HK-2 (cell line): ENCODE measurements around the gene TNS1.

ENCODE experiments used
- DNase-seq: peaks from one replicate; pipeline ENCODE4 v3.0.0-alpha.2; 2018; ENCODE audit not compliant: unreplicated experiment

Gene TNS1

DNA sequence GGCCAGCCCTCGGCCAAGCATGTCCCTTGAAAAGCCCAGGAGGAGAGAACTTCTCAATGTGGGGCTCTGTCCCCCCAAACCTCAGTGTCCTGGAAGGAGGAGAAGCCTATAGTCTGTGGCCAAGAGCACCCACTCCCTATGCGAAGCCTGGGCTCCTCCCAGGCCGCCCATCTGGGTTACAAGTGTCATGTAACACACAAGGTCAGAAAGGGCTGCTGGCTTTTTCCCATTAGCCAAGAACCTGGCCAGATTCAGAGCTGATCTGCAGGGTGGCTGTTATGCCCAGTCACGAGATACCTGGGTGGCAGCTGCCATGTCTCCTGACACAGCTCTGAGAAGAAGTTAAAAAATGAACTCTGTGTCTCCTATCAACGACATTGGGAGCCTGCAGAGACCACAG, 170.7 kb downstream of the TNS1 start:
- DNase-seq: no peak

DNA sequence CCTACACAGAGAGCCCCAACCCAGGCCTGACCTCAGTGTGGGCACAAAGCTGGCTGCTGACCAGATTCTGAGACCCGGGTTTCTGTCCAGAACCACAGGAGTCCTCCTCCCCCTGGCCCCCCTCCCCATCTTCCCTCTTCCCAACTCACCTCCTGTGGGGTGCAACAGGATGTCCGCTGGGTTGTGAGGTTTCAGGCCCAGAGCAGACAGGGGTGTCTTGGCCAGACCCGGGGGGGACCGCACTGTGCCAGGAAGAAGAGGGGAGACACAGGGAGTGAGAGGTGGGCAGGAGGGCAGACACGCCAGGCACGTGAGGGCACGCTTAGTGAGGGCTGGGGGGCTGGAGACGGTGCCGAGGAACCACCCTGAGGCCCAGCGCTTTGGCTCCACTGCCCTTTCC, 171.5 kb downstream of the TNS1 start:
- DNase-seq: no peak

DNA sequence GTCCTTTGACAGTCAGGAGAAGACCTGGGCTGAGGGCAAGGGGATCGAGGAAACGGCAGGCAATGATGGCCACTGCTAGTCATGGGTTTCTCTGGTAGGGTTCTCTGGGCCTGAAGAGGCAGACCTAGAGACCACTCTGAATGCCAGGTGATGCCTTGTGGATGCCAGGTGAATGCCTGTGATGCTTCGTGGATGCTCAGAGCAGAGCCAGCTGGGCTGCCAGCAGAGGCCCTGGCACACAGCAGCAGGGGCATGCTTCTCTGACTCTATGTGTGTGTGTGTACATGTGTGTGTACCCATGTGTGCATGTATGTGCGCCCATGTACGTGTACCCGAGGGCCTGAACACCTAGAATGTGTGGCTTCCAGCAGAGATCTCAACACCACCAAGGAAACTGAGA, 172.0 kb downstream of the TNS1 start:
- no peak for DNase-seq

DNA sequence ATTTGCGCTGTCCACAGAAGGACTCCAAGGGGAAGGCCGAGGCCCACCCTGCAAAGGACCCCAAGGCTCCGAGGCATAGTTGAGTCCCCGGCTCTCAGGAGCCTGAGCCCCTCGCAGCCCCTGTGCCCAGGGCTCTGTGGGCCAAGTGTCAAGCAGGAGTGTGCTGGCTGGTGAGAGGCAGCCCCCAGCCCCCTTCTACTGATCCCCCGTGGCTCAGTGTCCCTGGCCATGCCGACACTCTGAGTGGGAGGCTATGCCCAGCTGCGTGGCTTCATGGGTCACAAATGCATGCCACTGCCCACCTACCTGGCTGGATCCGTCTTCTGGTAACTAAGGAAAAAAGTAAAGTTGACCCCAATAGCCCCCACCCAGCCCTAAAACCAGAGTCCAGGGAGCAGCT, 172.7 kb downstream of the TNS1 start:
- no peak for DNase-seq

DNA sequence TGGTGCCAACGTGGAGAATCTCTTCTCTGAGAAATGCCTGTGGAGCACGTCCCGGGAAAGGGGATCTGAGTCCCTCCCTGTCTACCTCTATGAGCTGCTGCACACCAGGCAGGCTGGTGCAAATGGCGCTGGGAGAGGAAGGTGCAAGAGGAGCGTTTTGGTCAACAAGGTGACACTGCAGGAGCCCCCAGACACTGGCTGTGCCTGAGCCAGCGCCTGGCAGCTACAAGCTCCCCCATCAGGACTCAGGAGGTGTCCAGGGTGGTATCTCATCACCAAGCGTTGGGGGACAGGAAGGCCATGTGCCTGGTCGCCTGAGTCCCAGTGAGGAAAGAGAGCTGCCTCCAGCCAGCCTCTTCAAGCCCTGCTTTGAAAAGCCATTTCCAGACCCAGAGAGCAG, 173.4 kb downstream of the TNS1 start:
- no peak for DNase-seq

DNA sequence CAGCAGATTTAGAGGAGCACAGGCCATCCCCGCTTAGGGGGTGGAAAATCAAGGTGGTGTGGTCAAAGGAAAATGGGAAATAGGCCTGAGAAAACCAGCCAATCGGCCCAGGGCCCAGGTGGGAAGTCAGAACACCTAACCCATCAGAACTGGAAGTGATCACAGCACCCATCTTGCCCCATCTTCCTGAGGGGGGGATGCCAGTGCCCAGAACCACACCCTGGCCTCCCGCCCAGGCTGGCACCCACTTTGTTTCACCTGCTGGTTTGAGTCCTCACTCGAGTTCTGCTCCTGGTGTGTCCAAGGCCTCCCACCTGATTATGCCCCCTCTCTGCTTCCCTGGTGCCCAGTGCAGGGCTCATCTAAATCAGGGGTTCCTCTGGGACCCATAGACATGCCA, 174.5 kb downstream of the TNS1 start:
- no peak for DNase-seq

DNA sequence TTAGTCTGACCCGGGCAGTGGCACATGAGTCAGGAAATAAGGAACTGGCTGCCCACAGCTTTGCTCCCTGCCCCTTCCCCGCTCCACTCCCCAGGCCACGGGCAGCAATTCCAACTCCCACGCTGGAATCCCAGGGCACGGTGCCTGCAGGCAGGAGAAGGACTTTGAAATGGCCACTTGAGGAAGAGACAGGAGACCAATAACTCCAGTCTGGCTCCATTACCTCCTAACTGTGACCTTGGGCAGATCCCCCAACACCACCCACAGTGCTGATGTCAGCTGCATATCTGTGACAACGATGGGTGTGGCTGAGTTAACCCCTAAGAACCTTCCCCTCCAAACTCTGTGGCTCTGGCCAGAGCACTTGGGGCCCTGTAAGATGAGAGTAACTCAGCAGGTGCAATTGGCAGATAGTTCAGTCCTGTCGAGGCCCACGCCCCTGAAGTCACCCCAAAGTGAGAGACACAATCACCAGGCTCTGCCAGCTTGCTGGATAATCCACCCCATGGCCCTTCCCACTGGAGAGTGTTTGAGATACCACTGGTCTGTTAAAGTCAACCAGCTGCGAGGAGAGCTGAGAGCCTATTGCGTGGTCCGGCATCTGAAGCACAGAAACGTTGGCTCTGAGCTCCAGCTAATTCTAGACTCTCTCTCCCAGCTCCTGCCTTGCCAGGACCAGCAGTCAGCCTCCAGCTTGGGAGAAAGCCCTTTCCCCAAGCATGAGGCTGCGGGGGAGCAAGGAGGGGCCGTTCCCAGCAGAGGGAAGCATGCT, 175.2 kb downstream of the TNS1 start:
- no peak for DNase-seq

DNA sequence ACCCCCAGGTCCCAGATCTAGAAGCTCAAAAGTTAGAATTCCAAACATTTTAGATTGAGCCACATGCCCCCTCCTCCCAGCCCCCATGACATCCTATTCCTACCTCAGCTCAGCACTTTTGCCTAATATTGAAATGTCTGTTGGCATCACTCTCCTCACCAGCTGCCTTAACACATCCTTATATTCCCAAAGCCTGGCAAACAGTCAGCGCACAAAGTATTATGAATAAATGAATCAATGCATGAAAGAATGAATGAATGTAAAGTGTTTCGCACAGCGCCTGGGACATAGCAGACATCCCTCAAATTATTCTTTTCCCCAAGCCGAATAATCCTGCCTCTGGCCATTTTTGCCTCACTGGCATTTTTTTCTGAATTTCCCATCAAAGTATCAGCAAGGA, 175.8 kb downstream of the TNS1 start:
- no peak for DNase-seq

DNA sequence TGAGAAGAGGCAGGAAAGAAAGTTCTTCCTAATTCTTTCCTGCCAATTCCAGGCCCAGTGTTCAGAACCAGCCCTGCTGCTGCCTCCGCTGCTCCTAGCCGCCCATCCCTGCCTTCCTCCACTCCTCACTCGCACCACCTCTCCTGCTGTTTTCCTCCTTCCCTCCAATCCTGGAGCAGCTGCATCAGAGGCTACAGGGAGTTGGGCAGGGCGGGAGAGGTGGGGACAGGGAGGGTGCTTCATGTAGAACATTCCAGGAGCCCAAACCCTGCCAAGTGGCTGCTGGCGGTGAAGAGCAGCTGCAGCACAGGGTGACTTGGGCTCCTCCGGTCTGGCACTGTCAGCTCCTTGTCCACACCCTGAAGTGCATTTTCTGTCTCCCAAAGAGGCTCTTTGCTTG, 176.3 kb downstream of the TNS1 start:
- DNase-seq: no peak

DNA sequence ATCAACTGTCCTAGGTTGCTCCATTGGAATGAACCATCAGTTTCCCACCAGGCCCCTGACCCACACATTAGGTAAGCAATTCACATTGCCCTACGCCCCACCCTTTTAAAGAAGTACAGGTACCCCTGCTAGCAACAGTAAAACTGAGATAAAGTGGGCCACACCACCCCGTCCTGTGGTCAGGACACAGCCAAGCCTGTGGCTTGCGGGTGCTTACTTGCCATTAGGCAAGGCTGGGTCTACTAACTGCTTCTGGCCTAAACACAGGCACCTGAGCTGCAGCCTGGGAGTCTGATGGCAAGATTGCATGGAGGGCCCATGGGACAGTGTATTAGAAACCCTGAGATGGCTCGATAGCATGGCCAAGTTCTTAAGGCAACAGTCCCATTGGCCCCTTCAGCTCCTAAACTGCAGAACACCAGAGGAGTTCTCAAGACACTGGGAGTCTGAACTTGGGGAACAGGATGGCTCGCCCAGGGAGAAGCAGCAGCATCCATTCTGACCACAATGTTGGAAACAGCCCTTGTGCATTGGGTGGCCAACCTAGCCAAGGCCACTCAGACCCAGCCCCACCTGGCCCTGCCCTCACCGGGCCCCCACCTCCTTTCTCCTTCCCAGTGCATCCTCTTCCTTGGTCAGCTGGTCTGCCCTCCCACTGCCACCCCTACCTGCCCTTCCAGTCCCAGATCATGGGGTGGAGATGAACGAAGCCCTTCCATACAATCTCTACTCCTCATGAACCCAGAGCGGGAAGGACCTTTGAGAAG, 177.1 kb downstream of the TNS1 start:
- DNase-seq: no peak

DNA sequence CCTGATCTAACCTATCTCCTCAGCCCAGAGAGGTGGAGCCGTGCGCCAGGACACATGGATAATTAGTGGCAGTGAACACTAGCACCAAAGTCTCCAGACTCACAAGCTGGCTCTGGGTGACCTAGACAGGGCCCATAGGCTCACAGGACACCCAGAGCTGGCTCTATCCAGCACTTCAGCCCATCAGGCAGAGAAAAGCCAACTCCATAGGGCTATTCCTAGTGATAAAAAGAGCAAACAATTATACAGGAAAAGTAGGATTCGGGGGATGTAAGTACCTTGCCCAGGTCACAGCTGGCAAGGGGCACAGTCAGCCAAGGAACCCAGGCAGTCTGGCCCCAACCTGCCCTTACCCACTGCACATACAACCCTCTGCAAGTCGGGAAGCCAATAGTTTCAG, 178.6 kb downstream of the TNS1 start:
- no peak for DNase-seq

DNA sequence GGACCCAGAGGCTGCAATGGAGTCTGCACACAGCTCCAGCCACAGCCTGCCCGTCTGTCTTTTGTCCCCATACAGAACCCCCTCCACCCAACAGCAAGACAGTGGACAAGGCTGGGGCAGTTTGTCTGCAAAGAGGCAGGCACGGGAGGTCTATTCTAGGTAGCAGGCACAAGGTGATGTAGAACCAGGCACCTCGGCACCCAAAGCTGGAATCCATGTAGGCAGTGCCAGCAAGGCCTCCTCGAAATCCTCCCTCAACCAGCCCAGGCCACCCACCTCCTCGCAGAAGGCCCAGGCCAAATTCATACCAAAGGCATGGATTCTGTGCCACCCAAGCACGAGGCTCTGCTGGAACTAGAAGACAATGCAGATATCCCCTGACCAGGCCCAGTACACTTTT, 179.2 kb downstream of the TNS1 start:
- no peak for DNase-seq

DNA sequence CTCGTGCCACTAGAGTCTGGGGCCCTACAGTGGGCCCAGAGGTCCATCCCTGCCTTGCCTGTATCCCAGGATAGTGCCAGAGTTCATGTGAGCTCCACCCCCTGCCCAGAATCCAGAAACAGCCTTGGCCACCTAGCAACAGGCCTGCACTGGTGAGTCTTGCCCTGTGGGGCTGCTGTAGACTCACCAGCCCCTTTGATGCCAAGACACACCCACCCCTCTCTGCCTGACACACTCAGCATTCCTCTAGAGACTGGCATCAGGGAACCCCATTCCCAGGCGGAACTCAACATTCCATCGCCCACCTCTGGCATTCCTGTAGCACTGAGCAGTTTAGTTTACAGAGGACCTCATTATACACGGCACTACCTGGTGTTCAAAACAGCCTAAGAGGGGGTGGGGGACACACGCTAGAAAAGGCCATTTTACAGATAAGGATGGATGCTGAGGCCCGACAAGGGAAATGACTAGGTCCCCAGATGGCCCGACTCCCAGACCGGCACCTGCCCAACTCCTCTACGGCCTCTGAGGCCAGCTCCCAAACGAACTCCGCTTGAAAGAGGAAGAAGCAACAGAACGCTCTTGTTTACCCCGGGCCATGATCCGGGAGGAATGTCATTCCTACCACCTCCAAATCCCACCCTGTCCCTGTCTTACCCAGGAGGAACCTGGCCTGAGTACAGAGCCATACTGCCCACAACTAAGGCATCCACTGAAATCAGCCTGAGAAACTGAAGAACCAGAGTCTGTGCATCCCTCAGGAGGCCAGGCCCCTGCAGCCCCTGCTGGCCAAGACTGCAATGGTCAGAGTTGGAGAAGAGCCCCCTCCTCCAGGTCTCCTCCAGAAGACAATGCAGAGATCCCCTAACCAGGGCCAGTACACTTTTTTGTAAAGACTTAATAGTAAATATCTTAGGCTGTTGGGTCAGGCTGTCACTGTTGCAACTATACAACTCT, 180.2 kb downstream of the TNS1 start:
- DNase-seq: peak; percentile 18

DNA sequence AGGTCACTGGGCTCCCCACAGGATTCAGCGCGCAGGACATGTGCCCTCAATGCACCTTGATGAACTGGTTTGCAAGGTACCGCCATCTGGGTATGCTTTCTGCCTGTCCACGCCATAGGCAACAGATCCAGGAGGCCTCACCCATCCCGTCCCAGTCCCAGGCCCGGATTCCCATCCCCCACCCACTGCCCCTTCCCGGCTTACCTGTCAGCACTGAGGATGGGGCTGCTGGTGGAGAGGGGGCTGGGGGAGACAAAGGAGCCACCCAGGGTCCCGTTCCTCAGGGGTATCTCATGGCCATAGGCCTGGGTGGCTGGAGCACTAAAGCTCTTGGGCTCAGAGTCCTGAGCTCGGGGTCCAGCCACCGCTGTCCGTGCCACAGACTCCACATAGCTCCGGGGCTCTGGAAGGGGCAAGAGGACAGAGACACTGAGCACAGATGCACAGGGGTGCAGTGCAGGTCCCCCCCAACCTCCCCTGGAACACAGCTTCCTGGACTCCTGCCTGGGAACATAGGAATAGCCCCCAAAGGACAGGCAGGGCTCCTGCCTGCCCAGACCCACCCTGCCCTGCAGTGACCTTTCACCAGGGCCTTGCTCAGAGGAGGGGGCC, 181.2 kb downstream of the TNS1 start:
- DNase-seq: no peak

DNA sequence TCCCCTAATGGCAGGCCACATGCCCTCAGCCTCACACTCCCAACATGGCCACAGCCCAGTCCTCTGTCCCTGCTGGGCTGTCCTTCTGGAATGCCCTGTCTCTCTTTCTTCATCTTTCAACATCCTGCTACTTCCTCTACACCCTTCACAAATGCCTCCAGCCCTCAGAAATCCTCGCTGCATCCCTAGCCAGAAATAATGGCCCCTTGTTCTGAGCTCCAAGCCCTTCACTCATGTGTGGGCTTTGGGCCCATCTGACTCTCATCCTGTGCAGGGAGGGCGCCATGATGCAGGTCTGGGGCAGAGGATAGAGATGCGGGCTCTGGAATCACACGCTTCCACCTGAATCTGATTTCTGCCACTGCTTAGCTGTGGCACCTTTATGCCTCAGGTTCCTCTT, 181.9 kb downstream of the TNS1 start:
- DNase-seq: no peak

DNA sequence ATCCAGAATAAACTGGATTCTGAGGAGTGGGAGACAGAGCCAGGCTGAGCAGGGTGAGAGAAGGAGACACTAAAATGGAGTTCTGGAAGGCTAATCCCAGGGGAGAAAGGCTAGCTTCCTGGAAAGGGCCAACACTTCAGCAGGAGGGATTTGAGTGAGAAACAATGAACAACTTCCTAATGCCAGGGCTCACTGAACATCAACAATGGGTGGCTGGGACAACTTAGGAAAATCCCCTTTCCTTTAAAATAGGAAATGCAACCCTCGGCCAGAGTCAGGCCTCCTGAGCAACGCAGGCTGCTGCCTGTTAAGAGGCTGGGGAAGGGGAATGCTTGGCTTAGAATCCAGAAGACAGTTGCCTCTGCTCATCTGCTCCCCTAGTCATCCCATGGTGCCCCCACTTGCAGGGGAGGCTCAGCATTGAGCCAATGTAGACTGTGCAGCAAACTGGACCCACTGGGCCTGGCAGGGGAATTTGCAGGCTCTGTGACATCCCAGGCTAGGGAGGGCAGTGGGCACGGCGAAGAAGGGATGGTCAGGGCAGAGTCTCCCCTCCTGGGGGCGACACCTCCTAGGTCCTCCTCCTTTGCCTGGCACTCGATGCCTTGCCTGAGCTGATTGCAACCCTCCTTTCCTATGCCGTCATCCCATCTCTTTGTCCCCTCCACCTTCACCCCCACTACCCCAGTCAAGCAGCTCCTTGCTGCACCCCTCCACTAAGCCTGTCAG, 182.5 kb downstream of the TNS1 start:
- DNase-seq: no peak

DNA sequence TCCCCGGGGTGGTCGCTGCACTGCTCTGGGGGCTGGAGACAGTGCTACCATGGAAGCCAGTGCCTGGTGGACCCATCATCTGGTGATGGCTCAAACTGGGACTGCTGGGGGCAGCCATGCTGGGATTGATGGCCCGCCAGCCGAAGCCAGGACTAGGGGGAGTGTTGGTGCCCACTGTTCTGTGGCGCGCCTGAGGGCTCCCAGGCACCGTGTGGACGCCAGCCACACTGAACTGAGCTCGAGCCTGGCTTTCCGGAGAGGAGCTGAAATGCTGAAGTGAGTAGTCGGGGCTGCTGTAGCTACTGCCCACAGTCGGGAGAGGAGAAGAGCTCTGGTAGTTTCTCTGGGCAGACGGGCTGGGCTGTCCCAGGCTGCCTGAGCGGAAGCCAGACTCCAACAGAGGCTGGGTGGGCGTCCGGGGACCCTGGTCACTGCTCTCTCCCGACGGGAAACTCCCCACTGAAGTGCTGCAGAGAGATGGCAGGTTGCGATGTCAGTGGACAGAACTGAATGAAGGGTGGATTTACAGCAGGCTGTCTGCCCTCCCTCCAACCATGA, 184.4 kb downstream of the TNS1 start:
- DNase-seq: no peak

DNA sequence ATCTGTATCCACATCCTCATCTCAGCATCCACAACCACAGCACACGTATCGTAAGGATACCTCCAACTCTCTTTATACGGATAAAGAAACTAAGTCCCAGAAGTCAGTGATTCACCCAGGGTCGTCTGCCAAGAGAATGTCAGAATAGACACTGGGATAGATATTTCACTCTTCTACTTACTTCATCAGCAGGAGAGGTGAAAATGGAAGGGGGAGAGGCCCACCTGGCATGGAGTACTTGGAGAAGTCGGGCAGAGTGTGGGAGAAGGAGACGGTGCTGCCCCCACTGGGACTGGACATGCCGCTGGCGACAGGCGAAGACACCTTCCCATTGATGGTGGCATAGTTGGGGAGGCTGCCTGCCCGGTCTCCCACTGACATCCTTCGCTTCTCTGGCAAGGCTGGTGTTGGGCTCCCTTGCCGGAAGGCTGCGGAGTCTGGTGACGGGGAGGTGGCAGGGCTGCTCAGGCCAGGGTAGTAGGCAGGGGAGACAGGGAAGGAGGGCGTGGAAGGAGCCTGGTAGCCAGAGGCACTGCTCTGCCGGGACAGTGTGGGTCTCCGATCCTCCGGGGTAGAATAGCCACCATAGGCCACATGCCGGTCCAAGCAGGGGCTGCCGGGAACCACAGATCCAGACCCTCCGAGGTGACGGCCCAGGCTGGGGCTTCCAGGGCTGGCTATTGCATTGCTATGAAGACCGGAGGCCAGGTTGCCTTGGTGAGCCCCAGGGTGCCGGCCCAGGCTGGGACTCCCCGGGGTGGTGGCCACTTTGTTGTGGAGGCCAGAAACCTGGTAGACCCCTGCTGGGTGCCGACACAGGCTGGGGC, 185.1 kb downstream of the TNS1 start:
- DNase-seq: no peak

DNA sequence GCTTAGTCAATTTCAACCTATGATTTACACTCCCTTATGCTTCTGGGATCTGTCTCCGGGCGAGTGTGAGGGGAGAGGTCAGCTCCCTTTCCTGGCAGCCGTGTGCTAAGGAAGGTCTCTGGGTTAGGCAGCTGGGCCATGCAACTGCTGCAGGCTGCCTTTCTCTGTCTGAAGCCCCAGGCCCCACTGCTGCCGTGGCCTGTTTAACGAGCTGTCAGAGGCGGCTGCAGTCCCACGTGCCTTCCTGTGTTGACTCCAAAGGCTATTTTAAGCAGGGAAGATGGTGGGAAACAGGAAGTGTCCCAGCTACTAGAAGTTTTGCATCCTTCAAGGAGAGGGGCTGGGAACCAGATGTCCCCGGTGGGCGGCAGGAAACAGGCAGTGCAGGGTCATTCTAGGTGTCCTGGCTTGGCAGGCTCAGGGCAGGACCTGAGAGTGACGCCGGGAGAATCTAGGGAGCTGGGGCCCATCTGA, 186.4 kb downstream of the TNS1 start:
- DNase-seq: no peak

DNA sequence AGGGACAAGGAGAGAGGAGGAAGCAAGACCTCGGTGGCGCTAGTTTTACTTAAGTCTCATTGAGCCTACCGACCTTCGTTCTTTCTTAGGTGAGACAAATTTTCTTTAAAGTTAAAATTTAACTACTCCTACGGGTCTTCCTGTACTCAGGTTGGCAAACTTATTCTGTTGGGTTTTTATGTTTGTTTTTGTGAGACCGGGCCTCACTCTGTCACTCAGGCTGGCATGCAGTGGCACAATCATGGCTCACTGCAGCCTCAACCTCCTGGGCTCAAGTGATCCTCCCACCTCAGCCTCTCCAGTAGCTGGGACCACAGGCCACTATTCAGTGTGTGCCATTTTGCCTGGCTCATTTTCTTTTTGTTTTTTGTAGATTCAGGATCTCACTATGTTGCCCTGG, 189.0 kb downstream of the TNS1 start:
- DNase-seq: no peak
